Left lung (tissue), 10 donors: Measurements from ENCODE around the gene CRYBG3. TPM values are rescaled to one million over a fixed set of nuclear protein-coding genes. Genes with fewer than 3 reads are reported as not detected.

Experiments
- ATAC-seq: fragments of 200-7000 bp; cut with Tn5 transposase; one replicate; pipeline ENCODE4 v1.9.1; 2020; ENCODE audit warnings: moderate library complexity
- DNase-seq, 4 donors: peaks; one replicate each; pipeline ENCODE4 v3.0.0-alpha.2; 2013 to 2020
- H3K27ac ChIP-seq, 2 donors: fragments of 200-600 bp; sonication (generic) in 1 of 2; one replicate each; pipeline versions ENCODE4 v1.5.0 to v1.8.0; 2020 to 2021
- H3K27me3 ChIP-seq, 2 donors: fragments of 200-600 bp; sonication (generic) in 1 of 2; one replicate each; pipeline versions ENCODE4 v1.5.0 to v1.8.0; 2020 to 2021
- H3K36me3 ChIP-seq, 2 donors: fragments of 200-600 bp; sonication (generic) in 1 of 2; one replicate each; pipeline versions ENCODE4 v1.5.0 to v1.8.0; 2020 to 2021
- H3K4me1 ChIP-seq, 2 donors: fragments of 200-600 bp; one replicate each; pipeline ENCODE4 v1.8.0; 2021
- H3K4me3 ChIP-seq, 2 donors: fragments of 200-600 bp; sonication (generic) in 1 of 2; one replicate each; pipeline versions ENCODE4 v1.5.0 to v1.8.0; 2020 to 2021; ENCODE audit warnings: mild to moderate bottlenecking in 1 of 2
- H3K9me3 ChIP-seq, 2 donors: fragments of 200-600 bp; sonication (generic) in 1 of 2; one replicate each; pipeline versions ENCODE4 v1.5.0 to v1.8.0; 2020 to 2021
- CTCF ChIP-seq, 2 donors: fragments of 200-600 bp; sonication (generic) in 1 of 2; IDR thresholded peaks; one replicate each; pipeline versions ENCODE4 v1.5.0 to v1.8.0; 2021; ENCODE audit warnings: antibody characterized with exemption in 2 of 2
- intact Hi-C, 2 donors: fragments of 100-400 bp; cut with DNase I; formaldehyde crosslinking; loops; one replicate each; pipeline versions ENCODE4 v1.11.2 to v1.14.2; 2022
- polyA plus RNA-seq, 6 donors: library from polyadenylated mRNA; unstranded; fragments of 120-200 nt; gene quantifications; one replicate each; pipeline ENCODE4 v1.2.1, GENCODE V29; 2013; ENCODE audit not compliant: insufficient read length in 6 of 6
- total RNA-seq, 2 donors: library from RNA; stranded (reverse); fragmentation: NEBNext Ultra II Directional; extraction: Animal tissue kit (Norgen Biotek cat#: 25700); gene quantifications; one replicate each; pipeline ENCODE4 v1.2.1, GENCODE V29; 2021
- donor health status: DM: no; HTN: yes; CAD: no.
- donor health status: DM: no; HTN: no; CAD: no.

Gene CRYBG3
- total and polyA plus RNA-seq, 8 donors = 24.2 to 38.4 (median 31.6) TPM

- no peak overlapping the region for H3K27ac ChIP-seq
- ATAC-seq (no peak), DNase-seq (no peak)
- peaks cover 0 to 4% of the 10 kb centered on the region in 2 donors for H3K4me1 ChIP-seq
- intact Hi-C loops = no loop called here
- H3K4me3 ChIP-seq = no peak overlapping the region
- TF ChIP-seq CTCF (IDR thresholded peaks at IDR 0.05) = no peak
- peaks cover 0 to 82% of the 10 kb centered on the region in 2 donors for H3K36me3 ChIP-seq
- H3K9me3 ChIP-seq = no peaks in the 10 kb centered on the region
- no peaks in the 10 kb centered on the region for H3K27me3 ChIP-seq
Measured at GRCh38 chr3:97948351-97949109, 126.7 kb downstream of the CRYBG3 start.

GRCh38 chr3:97949110-97949485 lies 127.3 kb downstream of the CRYBG3 start:
- intact Hi-C loops = no loop called here
- DNase-seq = no peak
- ATAC-seq = no peak
- Histone ChIP-seq H3K9me3 (no peaks in the 10 kb centered on the region), H3K4me3 (no peak overlapping the region), H3K27ac (no peak overlapping the region), H3K4me1 (peaks cover 0 to 5% of the 10 kb centered on the region in 2 donors), H3K27me3 (no peaks in the 10 kb centered on the region), H3K36me3 (peaks cover 0 to 82% of the 10 kb centered on the region in 2 donors)
- no peak for TF ChIP-seq CTCF (IDR thresholded peaks at IDR 0.05)

- H3K4me1 ChIP-seq = peaks cover 0 to 12% of the 10 kb centered on the region in 2 donors
- no peak overlapping the region for H3K4me3 ChIP-seq
- H3K27ac ChIP-seq = no peak overlapping the region
- intact Hi-C loops = no loop called here
- DNase-seq = no peak
- TF ChIP-seq CTCF (IDR thresholded peaks at IDR 0.05) = no peak
- H3K27me3 ChIP-seq = no peaks in the 10 kb centered on the region
- no peaks in the 10 kb centered on the region for H3K9me3 ChIP-seq
- no peak for ATAC-seq
- H3K36me3 ChIP-seq = peaks cover 0 to 82% of the 10 kb centered on the region in 2 donors
Measured at GRCh38 chr3:97949743-97950142, 127.9 kb downstream of the CRYBG3 start.

GRCh38 chr3:97950360-97950759 lies 128.5 kb downstream of the CRYBG3 start:
- TF ChIP-seq CTCF (IDR thresholded peaks at IDR 0.05) = no peak
- Histone ChIP-seq H3K4me3 (no peak overlapping the region), H3K4me1 (peaks cover 0 to 12% of the 10 kb centered on the region in 2 donors), H3K9me3 (no peaks in the 10 kb centered on the region), H3K36me3 (peaks cover 0 to 80% of the 10 kb centered on the region in 2 donors), H3K27ac (no peak overlapping the region), H3K27me3 (no peaks in the 10 kb centered on the region)
- DNase-seq = no peak
- no peak for ATAC-seq
- intact Hi-C loops = no loop called here

- DNase-seq (peak in 2 of 4 donors; percentile 58 to 75), ATAC-seq (peak; percentile 90)
- Histone ChIP-seq H3K36me3 (peaks cover 0 to 70% of the 10 kb centered on the region in 2 donors), H3K27ac (peak overlapping the region; percentile 46 to 59), H3K9me3 (no peaks in the 10 kb centered on the region), H3K27me3 (no peaks in the 10 kb centered on the region), H3K4me3 (no peak overlapping the region), H3K4me1 (peaks cover 0 to 12% of the 10 kb centered on the region in 2 donors)
- no peak for TF ChIP-seq CTCF (IDR thresholded peaks at IDR 0.05)
- intact Hi-C loops = no loop called here
Measured at GRCh38 chr3:97952280-97952679, 130.5 kb downstream of the CRYBG3 start.
